ENCODE measurements around the gene ARHGEF2.
"Not testable (repeated sequence)": the region's sequence is repeated elsewhere in the genome, so short reads cannot be mapped to it uniquely, and the experiment has no call there.

The ARHGEF2 gene

DNA sequence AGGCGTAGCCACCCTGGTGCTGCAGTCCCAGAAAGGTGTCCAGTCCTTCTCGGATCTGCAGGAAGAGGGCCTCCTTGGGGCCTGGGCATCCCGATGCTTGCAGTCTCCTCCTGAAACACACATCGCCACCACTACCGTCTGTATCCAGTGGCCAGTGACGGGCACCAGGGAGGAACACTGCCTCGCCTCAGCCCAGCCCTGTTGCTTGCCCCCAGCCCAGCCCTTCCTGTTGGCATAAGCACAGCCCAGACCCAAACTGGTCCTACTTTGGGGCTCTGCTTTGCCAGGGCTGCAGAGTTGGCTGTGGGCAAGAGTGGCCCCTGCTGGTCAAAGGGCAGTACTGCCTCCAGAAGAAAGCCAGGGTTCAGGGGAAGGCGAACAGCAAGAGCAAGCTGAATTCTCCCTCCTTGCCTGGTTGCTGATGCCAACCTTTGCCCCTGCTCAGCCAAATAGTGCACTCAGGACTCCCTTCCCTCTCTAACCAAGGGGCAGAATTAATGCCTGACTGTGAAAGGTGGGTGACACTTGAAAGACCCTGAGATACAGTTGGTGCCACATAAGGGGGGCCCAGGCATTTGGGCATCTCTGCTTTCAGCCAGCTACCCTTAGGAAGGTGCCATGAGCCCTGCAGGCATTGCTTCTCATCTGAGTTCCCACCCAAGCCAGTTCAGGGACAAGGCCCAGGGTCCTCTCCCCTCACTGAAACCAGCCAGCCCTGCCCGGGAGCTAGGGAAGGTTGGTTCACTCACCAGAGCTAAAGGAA, 11.1 kb upstream of the ARHGEF2 start:
- H3K9ac ChIP-seq (ENCODE audit: low read length): peak overlapping the region; percentile 18
- H3K27ac ChIP-seq (ENCODE audit: low read depth, low read length): peak overlapping the region; percentile 48
- no peaks in the 10 kb centered on the region for H3K36me3 ChIP-seq (ENCODE audit: insufficient read depth, low read length)
- H3K4me1 ChIP-seq (ENCODE audit: insufficient read depth, low read length): peaks cover 10% of the 10 kb centered on the region
- H3K4me3 ChIP-seq (ENCODE audit: low read depth in 1 of 2, low read length in 2 of 2): peak overlapping the region; percentile 41 to 59
- H3K27me3 ChIP-seq (ENCODE audit: control insufficient read depth in 1 of 2, insufficient read depth in 2 of 2, low read length in 2 of 2): no peaks in the 10 kb centered on the region
- H3K9me3 ChIP-seq (ENCODE audit: low read length): no peaks in the 10 kb centered on the region

DNA sequence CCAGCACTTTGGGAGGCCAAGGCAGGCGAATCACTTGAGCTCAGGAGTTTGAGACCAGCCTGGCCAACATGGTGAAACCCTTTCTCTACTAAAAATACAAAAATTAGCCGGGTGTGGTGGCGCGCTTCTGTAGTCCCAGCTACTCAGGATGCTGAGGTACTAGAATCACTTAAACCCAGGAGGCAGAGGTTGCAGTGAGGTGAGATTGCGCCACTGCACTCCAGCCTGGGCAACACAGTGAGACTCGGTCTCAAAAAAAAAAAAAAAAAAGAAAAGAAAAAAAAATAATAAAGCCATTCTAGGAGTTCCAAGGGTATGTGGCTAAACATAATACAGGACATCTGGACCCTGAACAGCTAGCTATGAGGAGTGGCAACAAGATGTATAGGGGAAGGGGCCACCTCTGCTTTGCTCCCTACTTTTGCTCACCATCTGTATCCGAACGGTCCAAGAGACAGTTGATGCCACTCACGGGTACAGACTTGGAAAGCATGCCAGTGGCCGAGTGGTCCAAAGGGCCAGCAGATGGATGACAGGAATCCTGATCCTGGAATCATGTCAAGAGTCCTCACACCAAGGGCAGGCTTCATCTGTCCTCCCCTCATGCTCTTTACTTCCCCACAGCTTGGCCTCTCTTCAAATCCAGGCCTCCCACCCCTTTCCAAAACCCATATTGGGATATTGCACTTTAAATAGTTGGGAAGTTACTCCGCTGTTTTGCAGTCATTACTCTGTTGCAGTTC, 6.7 kb upstream of the ARHGEF2 start:
- not testable (repeated sequence) for H3K9me3 ChIP-seq (ENCODE audit: low read length); H3K36me3 ChIP-seq (ENCODE audit: insufficient read depth, low read length); H3K27ac ChIP-seq (ENCODE audit: low read depth, low read length); H3K27me3 ChIP-seq (ENCODE audit: control insufficient read depth in 1 of 2, insufficient read depth in 2 of 2, low read length in 2 of 2); H3K4me3 ChIP-seq (ENCODE audit: low read depth in 1 of 2, low read length in 2 of 2); H3K9ac ChIP-seq (ENCODE audit: low read length)
- H3K4me1 ChIP-seq (ENCODE audit: insufficient read depth, low read length): peaks cover 48% of the 10 kb centered on the region

DNA sequence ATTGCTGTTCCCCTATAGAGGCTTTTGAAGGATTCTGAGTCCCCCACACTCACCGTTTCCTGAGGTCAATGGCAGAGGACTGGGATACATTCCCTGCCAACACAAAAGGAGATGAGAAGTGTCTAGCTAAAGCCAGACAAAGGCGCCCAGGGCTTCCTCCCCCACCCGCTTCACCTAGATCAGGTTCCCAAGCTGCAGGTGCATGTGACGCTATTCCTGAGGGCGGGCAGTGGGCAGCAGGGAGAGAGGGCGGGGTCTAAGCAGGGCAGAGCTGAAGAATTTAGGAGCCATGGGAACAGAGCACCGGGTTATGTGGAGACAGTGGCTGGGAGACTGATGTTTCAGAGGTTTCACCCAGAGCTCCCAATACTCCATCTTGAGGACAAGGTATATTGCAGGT, 6.0 kb upstream of the ARHGEF2 start:
- no peak overlapping the region for H3K4me3 ChIP-seq (ENCODE audit: low read depth in 1 of 2, low read length in 2 of 2)
- H3K27ac ChIP-seq (ENCODE audit: low read depth, low read length): no peak overlapping the region
- no peaks in the 10 kb centered on the region for H3K36me3 ChIP-seq (ENCODE audit: insufficient read depth, low read length)
- no peaks in the 10 kb centered on the region for H3K27me3 ChIP-seq (ENCODE audit: control insufficient read depth in 1 of 2, insufficient read depth in 2 of 2, low read length in 2 of 2)
- no peak overlapping the region for H3K9ac ChIP-seq (ENCODE audit: low read length)
- no peaks in the 10 kb centered on the region for H3K9me3 ChIP-seq (ENCODE audit: low read length)
- H3K4me1 ChIP-seq (ENCODE audit: insufficient read depth, low read length): peaks cover 53% of the 10 kb centered on the region

DNA sequence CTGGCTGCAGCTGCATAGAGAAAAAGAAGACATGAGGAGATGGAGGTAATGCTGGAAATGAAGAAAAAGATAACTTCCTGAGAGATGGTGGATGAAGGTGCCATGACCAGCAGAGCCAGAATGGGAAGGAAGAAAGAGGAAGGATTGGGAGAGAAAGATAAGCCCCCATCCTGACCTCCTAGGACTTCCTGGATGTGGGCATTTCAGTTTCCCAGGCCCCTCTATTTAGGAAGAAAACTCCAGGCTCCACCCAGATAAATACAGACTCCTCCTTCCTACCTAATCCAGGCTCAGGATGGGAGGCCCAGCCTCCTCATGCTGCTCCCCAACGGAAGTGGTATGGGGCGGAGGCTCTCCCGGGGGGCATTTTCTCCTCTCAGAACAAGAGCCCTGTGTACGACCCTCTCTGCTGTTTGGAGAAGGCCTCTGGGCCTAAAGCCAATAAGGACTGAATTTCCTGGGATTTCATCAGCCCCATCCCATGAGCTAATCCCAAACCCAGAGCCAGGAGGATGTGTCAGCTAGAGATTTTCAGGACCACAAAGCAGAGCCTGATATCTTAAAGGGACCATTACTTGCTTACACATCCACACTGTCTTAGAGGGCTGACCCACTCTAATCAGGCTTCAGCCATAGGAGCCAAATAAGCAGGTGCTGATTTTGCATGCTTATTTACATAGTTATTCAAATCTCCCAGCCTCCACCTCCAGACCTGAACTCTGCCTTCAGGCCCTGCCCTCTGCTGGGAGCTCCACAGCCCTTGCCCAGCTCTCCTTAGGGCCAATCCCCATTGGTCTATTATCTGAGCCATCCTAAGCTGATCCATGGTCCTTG, 5.1 kb upstream of the ARHGEF2 start:
- Histone ChIP-seq H3K4me1 (ENCODE audit: insufficient read depth, low read length) (peaks cover 53% of the 10 kb centered on the region), H3K9ac (ENCODE audit: low read length) (no peak overlapping the region), H3K9me3 (ENCODE audit: low read length) (no peaks in the 10 kb centered on the region), H3K27ac (ENCODE audit: low read depth, low read length) (peak overlapping the region; percentile 9), H3K27me3 (ENCODE audit: control insufficient read depth in 1 of 2, insufficient read depth in 2 of 2, low read length in 2 of 2) (no peaks in the 10 kb centered on the region), H3K36me3 (ENCODE audit: insufficient read depth, low read length) (no peaks in the 10 kb centered on the region), H3K4me3 (ENCODE audit: low read depth in 1 of 2, low read length in 2 of 2) (peak overlapping the region in 1 of 2 donors; percentile 14)

DNA sequence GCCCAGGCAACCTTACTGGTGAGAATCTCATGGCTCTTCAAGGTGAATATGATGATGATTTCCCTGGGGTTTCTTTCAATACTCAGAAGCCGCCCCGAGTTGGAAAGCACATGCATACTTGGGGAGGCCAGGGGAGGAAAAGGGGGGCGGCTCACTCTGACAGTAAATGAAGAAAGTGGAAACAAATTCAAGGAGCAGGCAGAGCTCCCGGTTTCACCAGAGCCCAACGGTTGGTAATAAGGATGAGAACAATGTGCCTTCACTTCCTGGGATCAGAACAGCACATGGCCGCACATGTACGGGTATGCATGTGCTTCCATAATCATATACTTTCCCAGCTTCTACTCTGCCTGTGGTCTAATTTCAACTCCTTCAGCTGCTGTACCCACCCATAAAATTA, 3.8 kb upstream of the ARHGEF2 start:
- Histone ChIP-seq H3K4me1 (ENCODE audit: insufficient read depth, low read length) (peaks cover 56% of the 10 kb centered on the region), H3K36me3 (ENCODE audit: insufficient read depth, low read length) (no peaks in the 10 kb centered on the region), H3K9ac (ENCODE audit: low read length) (no peak overlapping the region), H3K4me3 (ENCODE audit: low read depth in 1 of 2, low read length in 2 of 2) (no peak overlapping the region), H3K27ac (ENCODE audit: low read depth, low read length) (peak overlapping the region; percentile 22), H3K9me3 (ENCODE audit: low read length) (no peaks in the 10 kb centered on the region), H3K27me3 (ENCODE audit: control insufficient read depth in 1 of 2, insufficient read depth in 2 of 2, low read length in 2 of 2) (no peaks in the 10 kb centered on the region)

DNA sequence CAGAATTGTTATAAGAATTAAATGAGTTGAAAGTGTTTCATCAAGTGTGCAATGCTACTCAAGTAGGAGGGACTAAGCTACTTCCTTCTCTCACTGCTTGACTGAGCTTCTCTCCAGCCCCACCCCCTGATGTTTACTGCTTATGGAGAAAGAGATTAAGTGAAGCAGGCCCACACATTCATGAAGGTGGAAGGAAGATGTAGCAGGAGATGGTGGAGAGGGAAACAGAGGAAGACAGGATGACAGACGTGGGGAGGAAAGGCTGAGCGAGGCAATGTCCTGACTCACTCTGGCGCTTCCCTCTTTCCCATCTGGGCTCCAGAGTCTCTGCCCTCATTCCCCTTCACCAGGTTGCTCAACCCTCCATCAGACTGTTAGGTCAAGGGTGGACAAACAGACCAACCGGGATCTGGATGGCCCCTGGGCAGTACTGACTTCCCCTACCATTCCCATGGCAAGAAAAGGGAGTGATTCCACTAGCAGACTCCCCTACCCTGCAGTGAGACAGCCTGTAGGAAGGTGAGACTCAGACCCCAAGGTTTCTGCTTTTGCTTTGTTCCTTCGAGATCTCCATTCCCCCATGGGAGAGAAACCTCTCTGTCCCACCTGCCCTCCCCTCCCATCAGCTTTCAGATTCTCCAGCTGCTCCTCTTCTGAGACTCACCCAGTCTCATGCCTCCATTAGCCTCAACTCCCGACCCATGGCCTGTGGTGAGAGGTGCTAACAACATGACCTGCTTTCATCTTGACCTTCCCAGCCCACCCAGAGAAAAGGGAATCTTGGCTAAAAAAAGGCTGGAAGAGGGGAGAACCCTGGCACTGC, 3.1 kb upstream of the ARHGEF2 start:
- H3K4me1 ChIP-seq (ENCODE audit: insufficient read depth, low read length): peaks cover 62% of the 10 kb centered on the region
- peak overlapping the region in 1 of 2 donors; percentile 16 for H3K4me3 ChIP-seq (ENCODE audit: low read depth in 1 of 2, low read length in 2 of 2)
- H3K27ac ChIP-seq (ENCODE audit: low read depth, low read length): peak overlapping the region; percentile 22
- H3K36me3 ChIP-seq (ENCODE audit: insufficient read depth, low read length): no peaks in the 10 kb centered on the region
- peak overlapping the region; percentile 25 for H3K9ac ChIP-seq (ENCODE audit: low read length)
- H3K9me3 ChIP-seq (ENCODE audit: low read length): no peaks in the 10 kb centered on the region
- H3K27me3 ChIP-seq (ENCODE audit: control insufficient read depth in 1 of 2, insufficient read depth in 2 of 2, low read length in 2 of 2): no peaks in the 10 kb centered on the region

DNA sequence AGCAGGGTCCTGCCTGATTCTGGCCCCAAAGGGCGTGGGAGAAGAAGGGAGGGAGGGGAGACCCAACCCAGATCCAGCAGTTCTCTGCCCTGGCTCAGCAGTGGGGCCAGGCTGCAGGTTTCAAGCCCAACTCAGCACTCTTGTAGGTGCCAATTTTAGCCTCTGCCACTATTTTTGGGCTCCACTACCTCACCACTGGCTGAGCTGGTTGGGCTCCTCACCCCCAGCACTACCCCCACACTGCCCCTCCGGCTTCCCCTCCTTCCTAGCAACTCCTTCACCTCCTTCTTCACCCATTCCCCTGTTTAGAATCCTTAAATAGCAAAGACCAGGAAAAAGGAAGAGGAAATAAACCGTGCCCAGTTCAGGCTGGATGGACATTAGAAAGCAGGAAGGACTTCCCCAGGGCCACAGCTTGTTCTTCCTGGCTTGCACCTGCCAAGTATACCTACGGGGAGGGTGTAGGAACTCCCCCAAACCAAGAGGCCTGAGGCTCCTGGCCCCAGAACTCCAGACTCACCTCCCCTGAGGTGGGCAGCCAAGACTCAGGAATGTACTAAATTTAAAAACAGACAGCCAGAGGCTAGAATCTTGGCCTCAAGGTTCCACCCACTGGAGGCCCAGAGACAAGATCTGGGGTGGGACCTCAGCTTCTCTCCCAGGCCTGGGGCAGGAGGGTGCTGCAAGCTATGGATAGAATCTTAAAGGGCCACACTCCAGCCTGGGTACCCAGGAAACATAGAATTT, 1.4 kb upstream of the ARHGEF2 start:
- Histone ChIP-seq H3K9me3 (ENCODE audit: low read length) (no peaks in the 10 kb centered on the region), H3K36me3 (ENCODE audit: insufficient read depth, low read length) (no peaks in the 10 kb centered on the region), H3K27ac (ENCODE audit: low read depth, low read length) (peak overlapping the region; percentile 96), H3K4me3 (ENCODE audit: low read depth in 1 of 2, low read length in 2 of 2) (peak overlapping the region; percentile 84 to 98), H3K4me1 (ENCODE audit: insufficient read depth, low read length) (peaks cover 79% of the 10 kb centered on the region), H3K9ac (ENCODE audit: low read length) (peak overlapping the region; percentile 93), H3K27me3 (ENCODE audit: control insufficient read depth in 1 of 2, insufficient read depth in 2 of 2, low read length in 2 of 2) (no peaks in the 10 kb centered on the region)

DNA sequence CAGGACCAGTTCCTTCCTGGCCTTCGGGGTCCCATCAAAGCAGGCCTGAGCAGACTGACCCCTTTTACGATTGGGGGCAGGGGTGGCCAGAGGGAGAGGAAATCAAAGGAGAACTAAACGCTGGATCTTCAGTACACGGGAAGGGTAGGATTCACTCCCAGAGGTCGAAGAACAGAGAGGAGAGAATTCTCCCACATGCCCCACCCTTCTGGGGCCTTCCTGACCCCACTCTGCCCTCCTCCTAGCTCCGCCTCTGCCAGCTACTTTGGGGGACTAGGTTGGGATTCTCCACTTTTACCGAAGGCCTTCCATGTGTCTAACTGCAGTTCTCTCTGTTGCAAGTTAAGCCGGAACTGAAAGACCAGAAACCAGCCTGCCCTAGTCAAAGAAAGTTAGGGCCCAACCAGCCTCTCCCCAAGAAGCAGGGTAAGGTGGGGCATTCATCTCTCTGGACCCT, 654 bp upstream of the ARHGEF2 start:
- Histone ChIP-seq H3K9me3 (ENCODE audit: low read length) (no peaks in the 10 kb centered on the region), H3K4me1 (ENCODE audit: insufficient read depth, low read length) (peaks cover 83% of the 10 kb centered on the region), H3K27me3 (ENCODE audit: control insufficient read depth in 1 of 2, insufficient read depth in 2 of 2, low read length in 2 of 2) (no peaks in the 10 kb centered on the region), H3K4me3 (ENCODE audit: low read depth in 1 of 2, low read length in 2 of 2) (peak overlapping the region; percentile 84 to 98), H3K27ac (ENCODE audit: low read depth, low read length) (peak overlapping the region; percentile 96), H3K9ac (ENCODE audit: low read length) (peak overlapping the region; percentile 93), H3K36me3 (ENCODE audit: insufficient read depth, low read length) (no peaks in the 10 kb centered on the region)

DNA sequence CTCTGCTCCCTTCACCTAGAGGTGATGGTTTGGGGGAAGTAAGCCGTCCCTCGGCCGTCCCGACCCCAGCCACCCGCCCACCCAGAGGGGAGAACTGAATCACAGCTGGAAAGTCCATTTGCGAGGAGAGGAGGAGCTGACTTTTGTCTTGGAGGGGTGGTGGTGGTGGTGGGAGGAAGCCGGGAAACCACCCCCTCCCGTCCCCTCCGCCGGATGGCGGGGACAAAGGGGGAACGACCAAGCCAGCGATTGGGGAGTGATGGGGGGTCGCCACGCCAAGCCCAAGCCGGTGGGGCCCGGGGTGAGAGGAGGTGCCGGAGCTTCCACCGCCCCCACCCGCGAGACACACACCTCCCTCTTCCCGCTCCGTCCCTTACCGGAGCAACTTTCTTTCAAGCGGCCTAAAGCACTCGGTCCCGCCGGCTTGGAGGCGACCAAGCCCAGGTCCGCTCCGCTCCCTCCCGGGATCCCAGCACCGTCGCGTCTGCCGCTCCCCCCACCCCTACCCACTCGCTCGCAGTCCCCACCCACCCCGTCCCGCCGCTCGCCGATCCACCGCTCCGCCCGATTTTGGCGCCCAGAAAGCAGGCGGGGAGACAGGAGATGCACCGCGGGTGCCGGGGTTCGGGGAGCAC, 540 bp downstream of the ARHGEF2 start:
- Histone ChIP-seq H3K27ac (ENCODE audit: low read depth, low read length) (peak overlapping the region; percentile 96), H3K36me3 (ENCODE audit: insufficient read depth, low read length) (no peaks in the 10 kb centered on the region), H3K9ac (ENCODE audit: low read length) (peak overlapping the region; percentile 93), H3K4me3 (ENCODE audit: low read depth in 1 of 2, low read length in 2 of 2) (peak overlapping the region; percentile 84 to 98), H3K9me3 (ENCODE audit: low read length) (no peaks in the 10 kb centered on the region), H3K27me3 (ENCODE audit: control insufficient read depth in 1 of 2, insufficient read depth in 2 of 2, low read length in 2 of 2) (no peaks in the 10 kb centered on the region), H3K4me1 (ENCODE audit: insufficient read depth, low read length) (peaks cover 80% of the 10 kb centered on the region)

All from muscle layer of colon (tissue), 2 donors.